ENCODE results near the gene ZCCHC14.

ZCCHC14 gene

DNA sequence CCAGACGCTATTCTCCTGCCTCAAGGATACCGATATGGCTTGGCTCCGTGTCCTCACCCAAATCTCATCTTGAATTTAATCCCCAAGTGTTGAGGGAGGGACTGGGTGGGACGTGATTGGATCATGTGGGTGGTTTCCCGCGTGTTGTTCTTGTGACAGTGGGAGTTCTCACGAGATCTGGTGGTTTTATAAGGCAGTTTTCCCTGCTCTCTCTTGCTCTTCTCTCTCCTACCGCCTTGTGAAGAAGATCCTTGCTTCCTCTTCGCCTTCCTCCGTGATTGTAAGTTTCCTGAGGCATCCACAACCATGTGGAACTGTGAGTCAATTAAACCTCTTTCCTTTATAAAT lies 43.9 kb upstream of the ZCCHC14 start:
- TF ChIP-seq ZFX (IDR thresholded peaks at IDR 0.05; ENCODE audit: borderline replicate concordance) = no peak
- TF ChIP-seq, protein P1, sequence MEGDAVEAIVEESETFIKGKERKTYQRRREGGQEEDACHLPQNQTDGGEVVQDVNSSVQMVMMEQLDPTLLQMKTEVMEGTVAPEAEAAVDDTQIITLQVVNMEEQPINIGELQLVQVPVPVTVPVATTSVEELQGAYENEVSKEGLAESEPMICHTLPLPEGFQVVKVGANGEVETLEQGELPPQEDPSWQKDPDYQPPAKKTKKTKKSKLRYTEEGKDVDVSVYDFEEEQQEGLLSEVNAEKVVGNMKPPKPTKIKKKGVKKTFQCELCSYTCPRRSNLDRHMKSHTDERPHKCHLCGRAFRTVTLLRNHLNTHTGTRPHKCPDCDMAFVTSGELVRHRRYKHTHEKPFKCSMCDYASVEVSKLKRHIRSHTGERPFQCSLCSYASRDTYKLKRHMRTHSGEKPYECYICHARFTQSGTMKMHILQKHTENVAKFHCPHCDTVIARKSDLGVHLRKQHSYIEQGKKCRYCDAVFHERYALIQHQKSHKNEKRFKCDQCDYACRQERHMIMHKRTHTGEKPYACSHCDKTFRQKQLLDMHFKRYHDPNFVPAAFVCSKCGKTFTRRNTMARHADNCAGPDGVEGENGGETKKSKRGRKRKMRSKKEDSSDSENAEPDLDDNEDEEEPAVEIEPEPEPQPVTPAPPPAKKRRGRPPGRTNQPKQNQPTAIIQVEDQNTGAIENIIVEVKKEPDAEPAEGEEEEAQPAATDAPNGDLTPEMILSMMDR (IDR thresholded peaks at IDR 0.05) = no peak
- no peak overlapping the region for H3K27ac ChIP-seq

DNA sequence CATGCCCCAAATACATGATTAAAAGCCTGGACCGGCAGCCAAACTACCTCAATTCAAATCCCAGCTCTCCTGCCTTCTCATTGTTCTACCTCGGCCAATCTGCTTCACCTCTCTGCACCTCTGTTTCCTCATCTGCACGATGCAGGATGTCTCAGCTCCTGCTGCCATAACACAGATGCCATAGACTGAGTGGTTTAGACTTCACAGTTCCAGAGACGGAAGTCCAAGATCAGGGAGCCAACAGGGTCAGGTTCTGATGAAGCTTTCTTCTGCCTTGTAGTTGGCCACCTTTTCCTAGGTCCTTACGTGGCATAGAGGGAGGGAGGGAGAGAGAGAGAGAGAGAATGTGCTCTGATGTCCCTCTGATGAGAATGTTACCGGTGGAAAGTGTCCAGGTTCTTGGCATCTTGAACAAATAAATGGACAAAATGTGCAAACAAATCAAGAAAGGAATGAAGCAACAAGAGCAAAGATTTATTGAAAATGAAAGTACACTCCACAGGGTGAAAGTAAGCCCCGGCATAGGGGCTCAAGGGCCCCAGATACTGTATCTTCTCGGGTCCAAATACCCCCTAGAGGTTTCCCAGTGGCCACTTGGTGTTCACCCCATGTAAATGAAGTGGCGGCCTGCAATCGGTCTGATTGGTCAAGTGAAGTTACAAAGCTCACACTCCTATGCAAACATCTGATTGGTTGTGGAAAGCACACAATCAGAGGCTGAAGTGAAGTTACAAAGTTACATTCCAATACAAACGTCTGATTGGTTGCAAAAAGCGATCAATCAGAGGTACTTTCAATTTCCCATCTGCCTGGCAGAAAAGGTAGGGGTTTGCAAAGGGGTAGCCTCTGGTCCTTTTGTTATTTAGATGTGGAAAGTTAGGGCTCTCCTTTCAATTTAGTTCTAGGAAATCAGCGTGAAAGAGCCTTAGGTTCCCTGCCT lies 43.3 kb upstream of the ZCCHC14 start:
- TF ChIP-seq, protein P1 (IDR thresholded peaks at IDR 0.05) = no peak
- no peak for TF ChIP-seq ZFX (IDR thresholded peaks at IDR 0.05; ENCODE audit: borderline replicate concordance)
- H3K27ac ChIP-seq = no peak overlapping the region

DNA sequence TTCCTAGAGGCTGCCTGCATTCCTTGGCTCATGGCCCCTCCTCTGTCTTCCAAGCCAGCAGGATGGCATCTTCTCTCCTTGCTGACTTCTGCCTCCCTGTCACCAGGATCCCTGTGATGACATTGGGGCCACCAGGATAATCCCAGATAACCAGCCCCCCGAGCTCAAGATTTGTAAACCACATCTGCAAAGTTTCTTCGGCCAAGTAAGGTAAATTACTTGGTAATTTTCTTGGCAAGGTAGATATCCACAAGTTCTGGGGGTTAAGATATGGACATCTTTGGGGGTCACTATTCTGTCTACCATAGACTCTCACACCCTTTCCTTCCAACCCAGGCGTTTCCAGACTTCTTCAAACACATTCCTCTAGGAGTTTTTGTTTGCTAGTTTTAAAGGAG lies 42.6 kb upstream of the ZCCHC14 start:
- no peak overlapping the region for H3K27ac ChIP-seq
- TF ChIP-seq, protein P1 (IDR thresholded peaks at IDR 0.05) = no peak
- no peak for TF ChIP-seq ZFX (IDR thresholded peaks at IDR 0.05; ENCODE audit: borderline replicate concordance)

DNA sequence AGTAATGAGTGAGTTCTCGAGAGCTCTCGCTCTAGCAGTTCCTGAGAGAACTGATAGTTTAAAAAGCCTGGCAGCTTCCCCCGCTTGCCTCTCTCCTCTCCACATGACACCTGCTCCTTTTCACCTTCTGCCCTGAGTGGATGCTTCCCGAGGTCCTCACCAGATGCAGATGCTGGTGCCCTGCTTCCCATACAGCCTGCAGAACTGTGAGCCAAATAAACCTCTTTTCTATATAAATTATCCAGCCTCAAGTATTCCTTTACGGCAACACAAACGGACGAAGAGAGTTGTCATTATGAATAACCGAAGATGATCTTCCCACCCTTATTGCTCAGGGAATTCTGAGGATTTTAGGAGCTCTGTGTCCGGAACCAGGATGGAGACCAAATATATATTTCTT lies 41.9 kb upstream of the ZCCHC14 start:
- TF ChIP-seq ZFX (IDR thresholded peaks at IDR 0.05; ENCODE audit: borderline replicate concordance) = no peak
- TF ChIP-seq, protein P1 (IDR thresholded peaks at IDR 0.05) = no peak

DNA sequence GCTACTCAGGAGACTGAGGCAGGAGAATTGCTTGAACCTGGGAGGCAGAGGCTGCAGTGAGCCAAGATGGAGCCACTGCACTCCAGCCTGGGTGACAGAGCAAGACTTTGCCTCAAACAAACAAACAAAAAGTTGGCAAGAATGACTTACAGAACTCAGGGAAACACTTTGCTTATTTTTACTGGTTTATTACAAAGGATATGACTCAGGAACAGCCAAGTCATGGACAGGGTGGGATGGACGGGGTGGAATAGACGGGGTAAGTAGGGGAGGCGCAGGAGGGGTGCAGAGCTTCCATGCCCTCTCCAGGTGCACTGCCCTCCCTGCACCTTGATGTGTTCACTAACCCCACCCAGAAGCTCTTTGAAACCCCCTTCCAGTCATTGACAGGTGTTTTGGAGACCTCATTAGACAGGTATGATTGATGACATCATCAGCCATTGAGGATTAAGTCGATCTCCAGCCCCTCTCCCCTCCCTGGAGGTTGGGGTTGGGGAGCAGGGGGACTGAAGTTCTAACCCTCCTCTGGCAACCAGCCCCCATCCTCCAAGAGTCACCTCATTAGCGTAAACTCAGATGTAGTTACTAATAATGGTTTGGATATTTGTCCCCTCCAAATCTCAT lies 41.3 kb upstream of the ZCCHC14 start:
- TF ChIP-seq ZFX (IDR thresholded peaks at IDR 0.05; ENCODE audit: borderline replicate concordance) = no peak
- TF ChIP-seq, protein P1 (IDR thresholded peaks at IDR 0.05) = no peak
- H3K27ac ChIP-seq = no peak overlapping the region

More for the DNA sequence above, 41.9 kb upstream of the ZCCHC14 start:
- no peak overlapping the region for H3K27ac ChIP-seq

DNA sequence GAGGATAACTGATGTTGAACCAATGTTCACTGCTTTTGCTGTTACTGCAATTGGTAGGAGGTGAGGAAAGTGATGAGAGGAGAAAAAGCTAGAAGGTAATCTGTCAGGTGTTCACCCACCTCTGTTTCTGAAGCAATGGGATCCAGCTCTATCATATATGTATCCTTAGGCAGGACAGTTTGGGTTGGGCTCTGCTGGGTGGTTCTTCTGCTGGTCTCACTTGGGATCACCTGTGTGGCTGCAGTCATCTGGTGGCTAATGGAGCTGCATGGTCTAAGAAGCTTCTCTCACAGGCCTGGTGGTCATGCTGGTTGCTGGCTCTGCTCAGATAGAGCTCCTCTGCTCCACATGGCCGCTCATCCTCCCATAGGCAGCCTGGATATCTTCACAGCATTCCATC lies 40.2 kb upstream of the ZCCHC14 start:
- TF ChIP-seq, protein P1 (IDR thresholded peaks at IDR 0.05) = no peak
- no peak for TF ChIP-seq ZFX (IDR thresholded peaks at IDR 0.05; ENCODE audit: borderline replicate concordance)
- no peak overlapping the region for H3K27ac ChIP-seq

DNA sequence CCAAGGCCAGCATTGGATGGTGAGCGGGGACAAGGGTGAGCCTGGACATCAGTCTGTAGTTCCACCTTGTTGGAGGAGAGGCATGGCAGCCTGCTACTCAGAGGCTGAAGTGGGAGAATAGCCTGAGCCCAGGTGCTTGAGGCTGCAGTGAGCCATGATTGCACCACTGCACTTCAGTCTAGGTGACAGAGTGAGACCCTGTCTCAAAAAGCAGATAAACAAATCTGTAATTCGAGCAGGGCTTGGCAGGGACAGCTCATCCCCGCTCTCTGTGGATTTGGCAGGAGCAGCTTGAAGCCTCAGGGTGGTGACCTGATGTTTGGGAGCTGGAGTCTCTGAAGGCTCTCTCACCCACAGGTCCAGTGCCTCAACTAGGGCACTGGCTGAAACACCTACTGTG lies 38.6 kb upstream of the ZCCHC14 start:
- no peak overlapping the region for H3K27ac ChIP-seq
- no peak for TF ChIP-seq ZFX (IDR thresholded peaks at IDR 0.05; ENCODE audit: borderline replicate concordance)
- TF ChIP-seq, protein P1 (IDR thresholded peaks at IDR 0.05) = no peak

Data from 22Rv1 (cell line).